ENCODE measurements around the gene TOLLIP. TPM values are rescaled to one million over a fixed set of nuclear protein-coding genes. Genes with fewer than 3 reads are reported as not detected.

TOLLIP gene
- total and polyA plus RNA-seq, 2 of the 4 experiments (the other 2 are of a cell fraction): 19.7 to 42.9 TPM

GRCh38 chr11:1353383-1354124 is 44.1 kb upstream of the TOLLIP start:
- Histone ChIP-seq H2AK5ac (ENCODE audit: low read depth, low read length) (no peak overlapping the region), H3K14ac (replicated peaks; ENCODE audit: low read depth, low read length) (no peak overlapping the region), H3K9ac (ENCODE audit: low read depth, low read length) (no peak overlapping the region), H2BK15ac (ENCODE audit: low read depth, low read length) (no peak overlapping the region), H2BK20ac (ENCODE audit: low read depth, low read length) (no peak overlapping the region), H3K23ac (ENCODE audit: low read depth, low read length) (no peak overlapping the region), H4K20me1 (ENCODE audit: insufficient read depth, low read length) (no peaks in the 10 kb centered on the region), H3K27ac (ENCODE audit: insufficient read depth, low read length) (no peak overlapping the region), H3K4ac (ENCODE audit: low read depth, low read length) (no peak overlapping the region), H2AFZ (replicated peaks; ENCODE audit: low read length, poor library complexity) (no peak overlapping the region), H4K8ac (ENCODE audit: low read depth in 2 of 2, low read length in 2 of 2) (no peak overlapping the region), H4K91ac (ENCODE audit: insufficient read depth, low read depth, low read length) (no peak overlapping the region), H3K27me3 (ENCODE audit: control insufficient read depth, insufficient read depth, low read length) (peaks cover 34% of the 10 kb centered on the region), H3K9me1 (ENCODE audit: insufficient read depth, low read length) (no peaks in the 10 kb centered on the region), H4K5ac (ENCODE audit: low read depth, low read length) (no peak overlapping the region), H3K9me3 (ENCODE audit: control insufficient read depth, insufficient read depth, low read length) (no peaks in the 10 kb centered on the region), H2BK120ac (ENCODE audit: low read depth, low read length) (no peak overlapping the region), H3K79me1 (ENCODE audit: low read depth in 1 of 2, low read length in 2 of 2) (no peaks in the 10 kb centered on the region), H3K36me3 (ENCODE audit: control insufficient read depth, insufficient read depth, low read length) (no peaks in the 10 kb centered on the region), H3K56ac (ENCODE audit: extremely low read depth, insufficient read depth, low read length) (no peak overlapping the region), H3K4me2 (ENCODE audit: low read depth, low read length) (no peak overlapping the region), H3K4me3 (ENCODE audit: insufficient read depth, low read depth, low read length) (no peak overlapping the region), H3K4me1 (ENCODE audit: control insufficient read depth, insufficient read depth, low read length) (peaks cover 5% of the 10 kb centered on the region), H2BK5ac (ENCODE audit: low read depth, low read length, poor library complexity, severe bottlenecking) (no peak overlapping the region), H2AK9ac (replicated peaks; ENCODE audit: low read depth, low read length, poor library complexity) (no peak overlapping the region), H3K18ac (ENCODE audit: low read depth, low read length) (no peak overlapping the region)
- ATAC-seq (ENCODE audit: low read depth) (no peak), DNase-seq (no peak)
- ChIA-PET CTCF (no interaction called here), POLR2A (ENCODE audit: unreplicated experiment) (no interaction called here)
- in situ Hi-C loops (cut with MboI; ENCODE audit: low sequenced_read_pairs): no loop called here
- no TSS peak for BruUV-seq (replicated peaks)
- 79% methylated on average over 9 of the region's 32 CpGs; no CpG with 5 or more reads in 1 of the 2 experiments for WGBS, 2 experiments (ENCODE audit: extremely low coverage in 2 of 2, insufficient read length in 1 of 2)
- TF ChIP-seq NFE2L2 (IDR thresholded peaks at IDR 0.05; ENCODE audit: low read depth, low read length): no peak
- no peak for TF ChIP-seq MAFK (IDR thresholded peaks at IDR 0.05; ENCODE audit: low read depth, low read length)
- TF ChIP-seq POLR2A (IDR thresholded peaks at IDR 0.05; ENCODE audit: low read depth, low read length): no peak
- TF ChIP-seq MAZ (IDR thresholded peaks at IDR 0.05; ENCODE audit: borderline replicate concordance, low read depth, low read length): no peak
- TF ChIP-seq USF2 (IDR thresholded peaks at IDR 0.05; ENCODE audit: low read depth, low read length): no peak
- no peak for TF ChIP-seq CHD1 (IDR thresholded peaks at IDR 0.05; ENCODE audit: low read depth, low read length)
- no peak for TF ChIP-seq MXI1 (IDR thresholded peaks at IDR 0.05; ENCODE audit: borderline replicate concordance, low read depth, low read length)
- no peak for TF ChIP-seq CEBPB (IDR thresholded peaks at IDR 0.05; ENCODE audit: low read depth, low read length)
- no peak for TF ChIP-seq RCOR1 (IDR thresholded peaks at IDR 0.05; ENCODE audit: insufficient replicate concordance, low read length)
- TF ChIP-seq, protein P1, sequence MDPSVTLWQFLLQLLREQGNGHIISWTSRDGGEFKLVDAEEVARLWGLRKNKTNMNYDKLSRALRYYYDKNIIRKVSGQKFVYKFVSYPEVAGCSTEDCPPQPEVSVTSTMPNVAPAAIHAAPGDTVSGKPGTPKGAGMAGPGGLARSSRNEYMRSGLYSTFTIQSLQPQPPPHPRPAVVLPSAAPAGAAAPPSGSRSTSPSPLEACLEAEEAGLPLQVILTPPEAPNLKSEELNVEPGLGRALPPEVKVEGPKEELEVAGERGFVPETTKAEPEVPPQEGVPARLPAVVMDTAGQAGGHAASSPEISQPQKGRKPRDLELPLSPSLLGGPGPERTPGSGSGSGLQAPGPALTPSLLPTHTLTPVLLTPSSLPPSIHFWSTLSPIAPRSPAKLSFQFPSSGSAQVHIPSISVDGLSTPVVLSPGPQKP (IDR thresholded peaks at IDR 0.05; ENCODE audit: borderline replicate concordance, low read depth, low read length): no peak
- no peak for TF ChIP-seq SMC3 (IDR thresholded peaks at IDR 0.05; ENCODE audit: low read depth, low read length)
- TF ChIP-seq FOS (IDR thresholded peaks at IDR 0.05; ENCODE audit: low read depth, low read length): no peak
- TF ChIP-seq BHLHE40 (IDR thresholded peaks at IDR 0.05; ENCODE audit: low read depth, low read length): no peak
- dilution Hi-C loops (cut with HindIII; ENCODE audit: low sequenced_read_pairs, unreplicated experiment): no loop called here
- intact Hi-C loops (cut with micrococcal nuclease): no loop called here

Measured in IMR-90 (cell line).